Measurements from ENCODE around the gene CCDC33.

DNA sequence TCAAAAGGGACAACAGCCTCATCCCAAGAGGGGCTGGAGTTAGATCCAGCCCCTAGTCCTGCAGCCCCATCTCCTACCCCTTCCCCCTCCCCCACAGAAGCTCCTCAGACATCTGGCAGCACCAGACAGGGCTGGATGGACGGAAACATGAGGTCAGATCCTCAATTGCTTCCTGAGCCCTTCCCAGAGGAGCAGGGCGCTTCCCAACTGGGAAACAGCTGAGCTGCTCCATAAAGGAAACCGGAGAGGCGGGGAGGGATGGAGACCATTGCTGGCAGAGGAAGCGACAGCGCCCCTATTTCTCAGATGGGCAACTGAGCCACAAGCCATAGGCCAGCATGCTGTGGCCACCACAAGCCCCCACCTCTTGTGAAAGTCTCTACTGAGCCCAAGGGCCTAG, 149.6 kb downstream of the CCDC33 start:
- TF ChIP-seq, protein P1, sequence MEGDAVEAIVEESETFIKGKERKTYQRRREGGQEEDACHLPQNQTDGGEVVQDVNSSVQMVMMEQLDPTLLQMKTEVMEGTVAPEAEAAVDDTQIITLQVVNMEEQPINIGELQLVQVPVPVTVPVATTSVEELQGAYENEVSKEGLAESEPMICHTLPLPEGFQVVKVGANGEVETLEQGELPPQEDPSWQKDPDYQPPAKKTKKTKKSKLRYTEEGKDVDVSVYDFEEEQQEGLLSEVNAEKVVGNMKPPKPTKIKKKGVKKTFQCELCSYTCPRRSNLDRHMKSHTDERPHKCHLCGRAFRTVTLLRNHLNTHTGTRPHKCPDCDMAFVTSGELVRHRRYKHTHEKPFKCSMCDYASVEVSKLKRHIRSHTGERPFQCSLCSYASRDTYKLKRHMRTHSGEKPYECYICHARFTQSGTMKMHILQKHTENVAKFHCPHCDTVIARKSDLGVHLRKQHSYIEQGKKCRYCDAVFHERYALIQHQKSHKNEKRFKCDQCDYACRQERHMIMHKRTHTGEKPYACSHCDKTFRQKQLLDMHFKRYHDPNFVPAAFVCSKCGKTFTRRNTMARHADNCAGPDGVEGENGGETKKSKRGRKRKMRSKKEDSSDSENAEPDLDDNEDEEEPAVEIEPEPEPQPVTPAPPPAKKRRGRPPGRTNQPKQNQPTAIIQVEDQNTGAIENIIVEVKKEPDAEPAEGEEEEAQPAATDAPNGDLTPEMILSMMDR (conservative IDR thresholded peaks at IDR 0.05; ENCODE audit: low read depth in 2 of 2): no peak
- TF ChIP-seq JUNB (IDR thresholded peaks at IDR 0.05; ENCODE audit: unreplicated experiment): no peak
- no peak for TF ChIP-seq EZH2phosphoT487 (IDR thresholded peaks at IDR 0.05; ENCODE audit: unreplicated experiment)
- no peak for TF ChIP-seq POLR2AphosphoS5 (IDR thresholded peaks at IDR 0.05; ENCODE audit: low read depth)
- TF ChIP-seq, protein P2, sequence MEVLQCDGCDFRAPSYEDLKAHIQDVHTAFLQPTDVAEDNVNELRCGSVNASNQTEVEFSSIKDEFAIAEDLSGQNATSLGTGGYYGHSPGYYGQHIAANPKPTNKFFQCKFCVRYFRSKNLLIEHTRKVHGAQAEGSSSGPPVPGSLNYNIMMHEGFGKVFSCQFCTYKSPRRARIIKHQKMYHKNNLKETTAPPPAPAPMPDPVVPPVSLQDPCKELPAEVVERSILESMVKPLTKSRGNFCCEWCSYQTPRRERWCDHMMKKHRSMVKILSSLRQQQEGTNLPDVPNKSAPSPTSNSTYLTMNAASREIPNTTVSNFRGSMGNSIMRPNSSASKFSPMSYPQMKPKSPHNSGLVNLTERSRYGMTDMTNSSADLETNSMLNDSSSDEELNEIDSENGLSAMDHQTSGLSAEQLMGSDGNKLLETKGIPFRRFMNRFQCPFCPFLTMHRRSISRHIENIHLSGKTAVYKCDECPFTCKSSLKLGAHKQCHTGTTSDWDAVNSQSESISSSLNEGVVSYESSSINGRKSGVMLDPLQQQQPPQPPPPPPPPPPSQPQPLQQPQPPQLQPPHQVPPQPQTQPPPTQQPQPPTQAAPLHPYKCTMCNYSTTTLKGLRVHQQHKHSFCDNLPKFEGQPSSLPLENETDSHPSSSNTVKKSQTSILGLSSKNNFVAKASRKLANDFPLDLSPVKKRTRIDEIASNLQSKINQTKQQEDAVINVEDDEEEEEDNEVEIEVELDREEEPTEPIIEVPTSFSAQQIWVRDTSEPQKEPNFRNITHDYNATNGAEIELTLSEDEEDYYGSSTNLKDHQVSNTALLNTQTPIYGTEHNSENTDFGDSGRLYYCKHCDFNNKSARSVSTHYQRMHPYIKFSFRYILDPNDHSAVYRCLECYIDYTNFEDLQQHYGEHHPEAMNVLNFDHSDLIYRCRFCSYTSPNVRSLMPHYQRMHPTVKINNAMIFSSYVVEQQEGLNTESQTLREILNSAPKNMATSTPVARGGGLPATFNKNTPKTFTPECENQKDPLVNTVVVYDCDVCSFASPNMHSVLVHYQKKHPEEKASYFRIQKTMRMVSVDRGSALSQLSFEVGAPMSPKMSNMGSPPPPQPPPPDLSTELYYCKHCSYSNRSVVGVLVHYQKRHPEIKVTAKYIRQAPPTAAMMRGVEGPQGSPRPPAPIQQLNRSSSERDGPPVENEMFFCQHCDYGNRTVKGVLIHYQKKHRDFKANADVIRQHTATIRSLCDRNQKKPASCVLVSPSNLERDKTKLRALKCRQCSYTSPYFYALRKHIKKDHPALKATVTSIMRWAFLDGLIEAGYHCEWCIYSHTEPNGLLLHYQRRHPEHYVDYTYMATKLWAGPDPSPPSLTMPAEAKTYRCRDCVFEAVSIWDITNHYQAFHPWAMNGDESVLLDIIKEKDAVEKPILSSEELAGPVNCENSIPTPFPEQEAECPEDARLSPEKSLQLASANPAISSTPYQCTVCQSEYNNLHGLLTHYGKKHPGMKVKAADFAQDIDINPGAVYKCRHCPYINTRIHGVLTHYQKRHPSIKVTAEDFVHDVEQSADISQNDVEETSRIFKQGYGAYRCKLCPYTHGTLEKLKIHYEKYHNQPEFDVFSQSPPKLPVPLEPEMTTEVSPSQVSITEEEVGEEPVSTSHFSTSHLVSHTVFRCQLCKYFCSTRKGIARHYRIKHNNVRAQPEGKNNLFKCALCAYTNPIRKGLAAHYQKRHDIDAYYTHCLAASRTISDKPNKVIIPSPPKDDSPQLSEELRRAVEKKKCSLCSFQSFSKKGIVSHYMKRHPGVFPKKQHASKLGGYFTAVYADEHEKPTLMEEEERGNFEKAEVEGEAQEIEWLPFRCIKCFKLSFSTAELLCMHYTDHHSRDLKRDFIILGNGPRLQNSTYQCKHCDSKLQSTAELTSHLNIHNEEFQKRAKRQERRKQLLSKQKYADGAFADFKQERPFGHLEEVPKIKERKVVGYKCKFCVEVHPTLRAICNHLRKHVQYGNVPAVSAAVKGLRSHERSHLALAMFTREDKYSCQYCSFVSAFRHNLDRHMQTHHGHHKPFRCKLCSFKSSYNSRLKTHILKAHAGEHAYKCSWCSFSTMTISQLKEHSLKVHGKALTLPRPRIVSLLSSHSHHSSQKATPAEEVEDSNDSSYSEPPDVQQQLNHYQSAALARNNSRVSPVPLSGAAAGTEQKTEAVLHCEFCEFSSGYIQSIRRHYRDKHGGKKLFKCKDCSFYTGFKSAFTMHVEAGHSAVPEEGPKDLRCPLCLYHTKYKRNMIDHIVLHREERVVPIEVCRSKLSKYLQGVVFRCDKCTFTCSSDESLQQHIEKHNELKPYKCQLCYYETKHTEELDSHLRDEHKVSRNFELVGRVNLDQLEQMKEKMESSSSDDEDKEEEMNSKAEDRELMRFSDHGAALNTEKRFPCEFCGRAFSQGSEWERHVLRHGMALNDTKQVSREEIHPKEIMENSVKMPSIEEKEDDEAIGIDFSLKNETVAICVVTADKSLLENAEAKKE (CRISPR knock-in tag; IDR thresholded peaks at IDR 0.05): no peak
- no peak for TF ChIP-seq EZH2 (IDR thresholded peaks at IDR 0.05; ENCODE audit: low read depth, unreplicated experiment)
- no peak for TF ChIP-seq ZNF331 (CRISPR knock-in tag; IDR thresholded peaks at IDR 0.05; ENCODE audit: low read depth)

Data from GM23338 (cell line).